ENCODE results near the gene HECW1.
"Not testable (repeated sequence)": the region's sequence is repeated elsewhere in the genome, so short reads cannot be mapped to it uniquely, and the experiment has no call there.

The HECW1 gene

DNA sequence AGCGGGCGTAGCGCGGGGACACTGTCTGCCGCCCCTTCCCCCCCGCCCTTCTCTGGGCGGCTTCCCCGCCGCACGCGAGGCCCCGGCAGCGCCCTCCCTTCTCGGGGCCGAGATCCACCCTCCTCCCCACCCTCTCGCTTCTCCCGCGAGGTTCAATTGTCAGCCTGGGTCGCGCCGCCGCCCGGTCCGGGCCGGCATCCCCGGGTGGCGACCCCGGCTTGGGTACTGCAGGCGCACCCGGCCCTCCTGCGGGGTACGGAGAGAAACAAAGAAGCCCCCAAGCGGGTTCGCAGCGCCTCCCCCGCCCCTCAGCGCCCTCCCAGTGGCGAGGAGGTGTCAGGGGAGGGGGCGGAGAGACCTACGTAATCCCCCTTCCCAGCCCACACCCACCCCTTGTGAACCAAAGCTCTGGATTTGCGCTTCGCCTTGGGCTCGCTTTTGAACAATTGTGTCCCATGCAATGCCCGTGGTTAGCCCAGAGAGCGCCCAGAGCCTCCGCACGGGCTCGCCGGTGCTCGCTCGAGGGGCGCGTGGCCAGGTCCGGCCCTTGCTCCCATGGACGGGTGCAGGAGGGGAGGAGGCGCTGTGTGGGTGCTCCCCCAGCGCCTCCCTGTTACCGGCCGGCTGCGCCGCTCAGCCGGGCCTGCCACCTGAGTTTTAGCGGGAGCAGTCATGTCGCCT is 634 bp downstream of the HECW1 start:
- DNase-seq, result no peak

- no peak for DNase-seq
Observed at GRCh38 chr7:43113622-43114457, 1.4 kb downstream of the HECW1 start.

DNA sequence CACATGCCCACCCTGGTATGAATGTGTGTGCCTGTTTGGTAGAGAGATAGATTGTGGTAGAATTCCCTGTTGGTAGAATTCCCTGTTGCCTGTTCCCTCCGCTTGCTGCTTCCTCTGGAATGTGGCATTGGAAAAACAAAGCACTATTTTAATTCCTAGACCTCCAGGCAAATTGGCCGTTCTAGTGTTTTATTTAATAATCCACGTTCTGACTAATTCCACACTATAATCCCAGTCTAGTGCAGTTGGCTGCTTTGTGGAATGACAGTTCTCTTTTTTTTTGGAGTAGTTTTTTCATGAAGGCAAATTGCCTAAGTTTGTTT is 2.0 kb downstream of the HECW1 start:
- peak; percentile 12 for DNase-seq

DNA sequence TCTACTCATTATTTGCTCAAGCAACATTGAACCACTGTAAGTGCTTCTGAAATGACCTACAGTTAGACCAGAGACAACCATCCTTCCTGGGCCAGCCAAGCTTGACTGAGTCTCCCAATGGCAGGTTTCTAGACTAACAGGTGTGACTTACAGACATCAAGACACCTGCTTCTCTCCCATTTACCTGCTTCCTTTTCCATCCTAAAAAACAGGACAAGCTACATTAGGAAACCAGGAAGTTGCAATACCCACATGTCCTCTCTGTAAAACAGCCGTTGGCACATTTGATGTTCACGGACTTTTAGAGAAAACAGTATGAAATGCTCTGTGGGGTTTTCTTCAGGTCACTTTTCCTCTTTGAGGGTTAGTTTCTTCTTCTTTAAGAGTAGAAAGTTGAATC is 4.0 kb downstream of the HECW1 start:
- peak; percentile 43 for DNase-seq

DNA sequence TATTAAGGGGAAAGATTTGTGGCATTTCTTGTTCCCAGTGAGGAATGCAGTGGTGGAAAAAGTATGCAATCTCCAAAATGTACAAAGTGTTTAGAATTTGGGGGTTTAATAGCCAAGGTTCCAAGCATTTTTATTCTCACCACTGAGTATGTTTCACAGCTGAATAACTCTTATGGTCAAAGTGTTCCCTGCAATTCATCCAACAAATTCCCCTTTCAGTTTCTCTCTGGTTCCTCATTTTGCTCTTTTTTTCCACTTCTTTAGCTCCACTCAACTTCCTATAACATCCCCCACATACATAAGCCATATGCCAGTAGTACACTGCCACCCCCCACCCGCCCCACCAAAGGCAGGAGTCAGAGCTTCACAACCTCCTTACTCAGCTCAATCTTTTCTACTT is 4.6 kb downstream of the HECW1 start:
- peak; percentile 94 for DNase-seq

DNA sequence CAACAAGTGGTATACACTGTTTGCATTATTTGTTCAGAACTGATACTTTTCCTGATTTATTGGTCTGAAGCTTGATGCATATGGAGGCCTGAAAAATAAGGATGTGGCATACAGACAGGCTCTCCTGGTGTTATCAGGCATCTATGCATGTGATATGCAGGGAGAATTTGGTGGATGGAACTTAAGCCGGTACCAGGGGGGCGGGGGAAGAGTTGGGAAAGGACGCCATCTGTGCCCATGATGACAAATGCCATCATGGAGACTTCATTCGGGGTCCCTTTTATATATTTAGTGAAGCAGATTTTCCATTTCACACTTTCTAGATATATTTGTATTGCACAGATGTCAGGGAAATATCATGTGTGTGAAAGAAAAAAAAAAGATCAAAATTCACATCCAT is 5.4 kb downstream of the HECW1 start:
- DNase-seq, result no peak

- peak; percentile 54 for DNase-seq
Observed at GRCh38 chr7:43118313-43118712, 5.9 kb downstream of the HECW1 start.

- DNase-seq, result no peak
Observed at GRCh38 chr7:43119371-43120075, 7.1 kb downstream of the HECW1 start.

GRCh38 chr7:43121973-43122372 is 9.5 kb downstream of the HECW1 start:
- no peak for DNase-seq

DNA sequence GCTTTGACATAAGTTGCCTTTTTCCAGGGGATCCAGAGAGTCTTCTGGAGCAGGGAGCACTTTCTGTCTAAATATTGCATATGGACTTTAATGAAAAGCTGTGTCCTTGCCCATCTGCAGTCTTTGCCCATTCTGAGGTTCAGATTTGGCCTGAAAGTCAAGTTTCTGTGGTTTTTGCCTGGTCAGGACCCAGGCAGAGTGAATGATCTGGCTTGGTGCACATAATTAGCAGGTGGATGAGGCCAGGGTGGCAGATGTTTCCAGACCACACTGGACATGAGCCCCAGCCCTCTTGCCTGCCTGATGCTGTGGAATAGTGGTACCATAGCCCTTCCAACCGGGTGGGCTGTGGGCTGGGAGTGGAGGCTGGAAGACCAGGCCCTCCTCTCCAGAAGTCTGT is 11.0 kb downstream of the HECW1 start:
- DNase-seq, result no peak

- DNase-seq, result peak; percentile 75
Observed at GRCh38 chr7:43124388-43124787, 11.9 kb downstream of the HECW1 start.

DNA sequence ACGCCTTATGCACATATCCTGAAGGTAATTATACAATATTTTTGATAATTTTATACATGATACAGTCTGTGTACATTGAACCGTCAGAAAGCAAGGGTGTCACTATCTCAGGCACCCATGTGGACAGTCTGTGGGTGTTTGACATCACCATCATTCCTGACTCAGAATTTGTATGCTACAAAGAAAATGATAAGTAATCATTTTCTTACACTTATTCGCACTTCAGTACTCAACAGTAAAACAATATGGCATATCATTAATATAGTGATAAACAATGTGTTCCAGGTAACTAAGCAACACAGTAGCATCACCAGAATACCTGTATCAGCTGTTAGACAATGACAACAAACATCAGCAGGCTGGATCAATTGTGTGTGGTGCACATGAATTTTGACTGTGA is 17.9 kb downstream of the HECW1 start:
- no peak for DNase-seq

GRCh38 chr7:43135129-43135528 is 22.7 kb downstream of the HECW1 start:
- DNase-seq, result no peak

DNA sequence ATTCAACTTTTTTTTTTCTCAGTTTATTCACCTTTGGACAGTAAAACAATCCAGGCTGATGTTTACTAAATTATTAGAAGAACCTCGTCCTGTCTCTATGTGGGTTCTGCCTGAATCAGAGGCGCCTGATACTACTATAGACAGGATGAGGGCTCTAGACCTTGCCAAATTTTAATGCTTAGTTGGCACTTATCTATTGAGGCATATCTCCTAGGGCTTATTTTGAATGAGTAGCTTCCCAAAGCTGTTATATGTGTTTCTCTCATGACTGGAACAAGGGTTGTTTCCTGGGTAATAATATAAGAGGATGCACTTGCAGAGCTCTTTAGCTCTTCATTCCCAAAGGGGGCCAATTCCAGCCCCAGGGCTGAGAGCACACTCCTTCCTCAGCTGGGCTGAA is 23.6 kb downstream of the HECW1 start:
- no peak for DNase-seq

- not testable (repeated sequence) for DNase-seq
Observed at GRCh38 chr7:43137121-43137744, 24.8 kb downstream of the HECW1 start.

DNA sequence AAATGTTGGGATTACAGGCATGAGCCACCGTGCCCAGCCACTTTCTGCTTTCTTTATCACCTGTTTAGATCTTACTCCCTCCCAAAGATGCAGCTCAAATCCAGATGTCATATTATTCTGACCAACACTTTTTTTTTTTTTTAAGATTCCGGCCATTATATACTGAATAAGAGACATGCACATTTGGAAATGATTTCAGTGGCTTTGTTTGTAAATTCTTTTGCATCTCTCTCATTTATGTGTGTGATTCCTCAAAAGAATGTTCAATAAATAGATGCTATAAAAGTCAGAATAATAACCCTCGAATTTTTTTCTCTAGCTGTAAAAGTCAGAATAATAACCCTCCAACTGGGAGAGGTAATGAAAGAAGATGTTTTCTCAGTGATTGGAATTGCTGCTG is 25.4 kb downstream of the HECW1 start:
- DNase-seq, result no peak

GRCh38 chr7:43138710-43139109 is 26.3 kb downstream of the HECW1 start:
- no peak for DNase-seq

- no peak for DNase-seq
Observed at GRCh38 chr7:43139137-43139536, 26.7 kb downstream of the HECW1 start.

- no peak for DNase-seq
Observed at GRCh38 chr7:43140186-43140585, 27.7 kb downstream of the HECW1 start.

DNA sequence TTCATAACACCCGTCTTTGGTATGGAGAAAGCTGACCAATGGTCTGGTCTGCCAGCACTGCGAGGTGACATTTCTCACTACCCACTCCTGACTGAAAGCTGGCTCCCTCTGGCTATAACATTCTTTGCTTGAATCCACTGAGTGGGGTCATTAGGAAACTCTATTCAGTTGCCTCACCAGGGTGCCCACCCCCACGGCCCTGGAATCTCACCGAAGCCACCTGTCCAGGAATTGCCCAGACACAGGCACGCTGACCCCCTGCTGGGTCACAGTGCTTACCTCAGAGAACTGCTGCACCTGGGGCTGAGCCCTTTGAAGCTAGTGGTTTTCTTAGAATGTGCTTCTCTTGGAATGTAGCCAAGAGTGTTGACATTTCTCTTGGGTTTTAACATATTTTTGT is 28.6 kb downstream of the HECW1 start:
- no peak for DNase-seq

DNA sequence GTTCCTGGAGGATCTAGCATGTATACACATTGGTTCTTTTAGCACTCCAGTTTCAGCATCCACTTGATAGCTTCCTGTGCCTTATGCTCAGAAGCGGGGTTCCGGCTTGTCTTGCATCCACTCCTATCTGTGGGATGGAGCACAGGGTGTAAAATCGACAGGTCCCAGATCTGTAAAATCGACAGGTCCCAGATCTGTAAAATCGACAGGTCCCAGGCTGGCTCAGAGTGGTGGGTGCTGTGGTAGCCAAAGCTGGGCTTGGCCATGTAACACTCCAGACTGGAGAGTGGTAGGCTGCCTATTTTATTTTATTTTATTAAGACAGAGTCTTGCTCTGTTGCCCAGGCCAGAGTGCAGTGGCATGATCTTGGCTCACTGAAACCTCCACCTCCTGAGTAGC is 30.3 kb downstream of the HECW1 start:
- no peak for DNase-seq

GRCh38 chr7:43143918-43144589 is 31.6 kb downstream of the HECW1 start:
- DNase-seq, result no peak

DNA sequence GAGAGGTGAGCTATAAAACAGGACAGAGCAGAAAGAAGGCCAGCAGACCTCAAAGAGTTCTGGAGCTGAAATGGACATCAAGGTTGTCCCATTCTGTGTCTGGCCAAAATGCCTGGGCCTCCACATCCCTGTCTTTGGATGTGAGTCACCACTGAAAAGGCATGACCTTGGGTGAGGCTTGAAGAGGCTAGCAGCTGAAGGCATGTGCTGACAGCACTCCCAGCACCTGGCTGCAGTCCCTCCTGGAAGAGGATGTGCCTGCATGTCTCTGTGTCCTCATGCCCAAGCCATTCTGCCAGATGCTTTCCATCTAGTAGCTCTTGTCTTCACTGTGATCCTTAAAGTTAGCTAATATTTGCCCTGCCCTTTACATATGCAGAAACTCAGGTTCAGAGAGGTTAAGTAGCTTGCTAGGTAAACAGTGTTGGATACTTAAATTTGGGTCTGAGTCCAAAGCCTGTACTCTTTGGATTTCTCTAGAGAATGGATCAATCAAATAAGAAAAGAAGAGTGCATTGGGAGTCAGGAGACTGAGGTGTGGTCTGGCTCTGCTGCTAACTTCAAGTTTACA is 35.8 kb downstream of the HECW1 start:
- DNase-seq, result no peak

Measured in MV-4-11 (cell line).